ENCODE data around the gene CPOX.

The CPOX gene

GRCh38 chr3:98596541-98597500 is 3.4 kb upstream of the CPOX start:
- peak; percentile 22 for DNase-seq (ENCODE audit: low spot score)
- peak; percentile 67 for FAIRE-seq

- DNase-seq (ENCODE audit: low spot score), result no peak
- no peak for FAIRE-seq
These were observed 2.7 kb upstream of the CPOX start for GRCh38 chr3:98596087-98596486.

- DNase-seq (ENCODE audit: low spot score) (no peak), FAIRE-seq (peak; percentile 62)
These were observed 1.4 kb upstream of the CPOX start for GRCh38 chr3:98594628-98595324.

GRCh38 chr3:98592345-98592935 is 971 bp downstream of the CPOX start:
- FAIRE-seq (no peak), DNase-seq (ENCODE audit: low spot score) (no peak)

- no peak for FAIRE-seq
- no peak for DNase-seq (ENCODE audit: low spot score)
These were observed 3.9 kb downstream of the CPOX start for GRCh38 chr3:98589331-98590036.

- DNase-seq (ENCODE audit: low spot score), result no peak
- no peak for FAIRE-seq
These were observed 5.3 kb downstream of the CPOX start for GRCh38 chr3:98588065-98588464.

- DNase-seq (ENCODE audit: low spot score) (no peak), FAIRE-seq (no peak)
These were observed 5.8 kb downstream of the CPOX start for GRCh38 chr3:98587654-98588053.

- FAIRE-seq (no peak), DNase-seq (ENCODE audit: low spot score) (no peak)
These were observed 8.9 kb downstream of the CPOX start for GRCh38 chr3:98584547-98584946.

GRCh38 chr3:98583766-98584165 is 9.6 kb downstream of the CPOX start:
- DNase-seq (ENCODE audit: low spot score) (no peak), FAIRE-seq (no peak)

- no peak for FAIRE-seq
- no peak for DNase-seq (ENCODE audit: low spot score)
These were observed 11.4 kb downstream of the CPOX start for GRCh38 chr3:98582042-98582441.

GRCh38 chr3:98581474-98581873 is 11.9 kb downstream of the CPOX start:
- no peak for DNase-seq (ENCODE audit: low spot score)
- no peak for FAIRE-seq

- peak; percentile 30 for FAIRE-seq
- DNase-seq (ENCODE audit: low spot score), result no peak
These were observed 12.7 kb downstream of the CPOX start for GRCh38 chr3:98580401-98581386.

GRCh38 chr3:98577178-98577895 is 16.1 kb downstream of the CPOX start:
- DNase-seq (ENCODE audit: low spot score) (peak; percentile 28), FAIRE-seq (peak; percentile 58)

GRCh38 chr3:98574132-98574531 is 19.3 kb downstream of the CPOX start:
- FAIRE-seq, result no peak
- DNase-seq (ENCODE audit: low spot score), result no peak

- FAIRE-seq (no peak), DNase-seq (ENCODE audit: low spot score) (no peak)
These were observed 20.2 kb downstream of the CPOX start for GRCh38 chr3:98573181-98573728.

GRCh38 chr3:98568402-98568801 is 25.0 kb downstream of the CPOX start:
- DNase-seq (ENCODE audit: low spot score), result no peak
- no peak for FAIRE-seq

GRCh38 chr3:98567666-98568270 is 25.6 kb downstream of the CPOX start:
- no peak for FAIRE-seq
- DNase-seq (ENCODE audit: low spot score), result no peak

- DNase-seq (ENCODE audit: low spot score) (no peak), FAIRE-seq (no peak)
These were observed 27.6 kb downstream of the CPOX start for GRCh38 chr3:98565843-98566242.

- DNase-seq (ENCODE audit: low spot score) (no peak), FAIRE-seq (no peak)
These were observed 28.2 kb downstream of the CPOX start for GRCh38 chr3:98565237-98565643.
